Middle frontal gyrus (tissue), 1 donor: ENCODE measurements around the gene SPOCD1.

Experiments used
- DNase-seq: peaks from one replicate; pipeline ENCODE4 v3.0.0-alpha.2; 2015; ENCODE audit warnings: low spot score; ENCODE audit errors: extremely low spot score

SPOCD1 gene

DNA sequence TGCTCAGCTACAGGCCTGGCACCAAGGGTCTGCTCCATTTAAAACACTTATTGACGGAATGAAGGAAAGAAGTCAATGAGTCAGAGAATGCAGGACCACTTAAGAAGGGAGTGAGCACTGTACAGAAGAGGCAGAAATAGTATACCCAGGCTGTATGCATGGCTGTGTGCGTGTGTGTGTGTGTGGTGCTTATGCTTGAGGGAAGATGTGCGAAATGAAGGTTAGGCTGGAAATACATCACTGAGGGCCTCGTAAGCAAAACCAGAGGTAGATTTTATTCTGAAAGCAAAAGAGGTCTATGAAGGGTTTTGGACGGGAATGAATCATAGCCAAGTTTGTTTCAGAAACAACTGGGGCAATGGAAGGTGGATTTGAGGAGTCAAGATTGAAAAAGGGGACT, 42.0 kb downstream of the SPOCD1 start:
- no peak for DNase-seq

DNA sequence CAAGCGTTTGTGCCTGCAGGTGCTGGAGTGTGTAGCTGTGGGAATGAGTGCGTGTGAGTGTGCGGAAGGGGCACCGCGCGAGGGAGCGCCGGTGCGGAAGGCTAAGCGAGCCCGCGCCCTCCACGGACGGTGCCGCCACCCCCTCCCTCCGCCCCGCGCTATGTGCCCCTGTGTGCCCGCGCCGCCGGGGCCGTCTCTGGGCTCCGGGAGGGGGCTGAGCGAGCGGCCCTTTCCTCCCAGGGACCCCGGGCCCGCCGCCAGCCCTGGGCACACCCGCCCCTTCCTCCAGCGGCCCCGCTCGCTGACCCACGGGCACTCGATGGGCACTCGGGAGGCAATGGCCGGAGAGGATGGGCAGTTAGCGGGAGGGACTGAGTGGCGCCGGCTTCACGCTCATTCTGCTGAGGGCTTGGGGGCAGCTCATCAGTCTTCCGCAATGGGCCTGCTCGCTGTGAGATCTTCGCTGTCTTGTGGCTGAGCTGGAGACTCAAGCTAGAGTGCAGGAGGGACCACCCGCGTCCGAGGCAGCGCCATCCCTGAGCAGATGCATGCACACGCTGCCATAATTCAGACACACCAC, 43.1 kb downstream of the SPOCD1 start:
- no peak for DNase-seq

DNA sequence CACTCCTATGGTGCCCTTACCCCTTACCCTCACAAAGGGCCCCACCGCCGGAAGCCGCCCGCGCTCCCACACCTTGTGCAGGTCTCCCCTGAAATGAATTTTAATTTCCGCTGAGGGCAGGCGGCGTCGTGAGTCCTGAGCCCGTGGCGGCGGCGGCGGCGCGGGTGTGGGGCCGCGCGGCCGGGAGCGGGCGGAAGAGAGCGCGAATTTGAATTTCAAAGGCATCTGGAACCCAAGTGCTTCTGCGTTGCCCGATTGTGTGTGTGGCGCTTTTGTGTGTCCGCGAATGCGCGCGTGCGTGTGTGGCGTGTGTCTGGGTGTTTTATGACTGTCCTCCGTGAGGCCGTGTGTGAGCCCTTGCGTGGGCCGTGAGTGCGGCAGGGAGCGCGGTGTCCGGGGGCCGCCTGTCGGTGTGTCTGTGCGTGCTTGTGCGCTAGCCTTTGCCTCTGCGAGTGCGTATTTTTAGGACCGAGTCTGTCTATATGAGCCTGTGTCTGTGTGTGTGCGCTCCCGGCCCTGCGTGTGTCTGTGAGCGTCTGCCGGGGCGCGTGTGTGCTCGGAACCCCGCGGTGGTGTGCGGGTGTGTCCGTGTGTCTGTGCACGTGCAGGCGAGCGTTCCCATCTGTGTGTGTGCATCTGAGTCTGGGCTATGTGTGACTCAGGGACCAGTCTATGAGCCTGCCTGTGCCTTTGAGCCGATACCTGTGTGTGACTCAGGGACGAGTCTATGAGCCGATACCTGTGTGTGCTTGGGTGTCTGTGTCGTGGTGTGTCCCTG, 43.7 kb downstream of the SPOCD1 start:
- no peak for DNase-seq

DNA sequence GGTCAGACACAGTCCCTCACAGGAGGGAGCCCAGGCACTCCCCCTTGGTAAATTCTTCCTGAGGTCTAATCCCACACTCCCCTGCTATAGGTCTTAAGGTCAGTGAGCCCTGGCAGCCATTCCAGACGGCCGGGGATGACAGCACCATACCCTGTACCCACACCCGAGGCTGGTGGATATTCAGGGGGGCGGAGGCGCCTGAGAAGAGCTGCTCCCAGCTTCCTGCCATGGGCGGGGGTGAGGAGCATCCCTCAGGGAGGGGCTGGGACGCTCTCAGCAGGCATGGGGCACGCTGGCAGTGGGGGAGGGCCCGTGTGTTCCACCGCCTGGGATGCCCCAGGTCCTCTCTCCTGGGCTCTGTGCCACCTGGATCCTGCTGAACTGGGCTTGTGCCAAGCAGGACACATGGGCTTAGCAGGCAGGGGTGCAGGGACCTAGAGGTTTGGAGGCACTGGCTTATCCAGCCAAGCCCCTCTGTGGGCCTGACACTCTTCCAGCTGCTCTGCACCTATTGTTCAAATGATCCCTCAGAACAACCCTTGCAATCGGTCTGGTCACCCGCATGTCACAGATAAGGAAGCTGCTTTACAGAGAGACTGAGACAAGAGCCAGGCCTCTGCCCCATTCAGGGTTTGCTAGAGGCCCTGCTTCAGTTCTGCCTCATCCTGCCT, 46.0 kb downstream of the SPOCD1 start:
- DNase-seq = no peak

DNA sequence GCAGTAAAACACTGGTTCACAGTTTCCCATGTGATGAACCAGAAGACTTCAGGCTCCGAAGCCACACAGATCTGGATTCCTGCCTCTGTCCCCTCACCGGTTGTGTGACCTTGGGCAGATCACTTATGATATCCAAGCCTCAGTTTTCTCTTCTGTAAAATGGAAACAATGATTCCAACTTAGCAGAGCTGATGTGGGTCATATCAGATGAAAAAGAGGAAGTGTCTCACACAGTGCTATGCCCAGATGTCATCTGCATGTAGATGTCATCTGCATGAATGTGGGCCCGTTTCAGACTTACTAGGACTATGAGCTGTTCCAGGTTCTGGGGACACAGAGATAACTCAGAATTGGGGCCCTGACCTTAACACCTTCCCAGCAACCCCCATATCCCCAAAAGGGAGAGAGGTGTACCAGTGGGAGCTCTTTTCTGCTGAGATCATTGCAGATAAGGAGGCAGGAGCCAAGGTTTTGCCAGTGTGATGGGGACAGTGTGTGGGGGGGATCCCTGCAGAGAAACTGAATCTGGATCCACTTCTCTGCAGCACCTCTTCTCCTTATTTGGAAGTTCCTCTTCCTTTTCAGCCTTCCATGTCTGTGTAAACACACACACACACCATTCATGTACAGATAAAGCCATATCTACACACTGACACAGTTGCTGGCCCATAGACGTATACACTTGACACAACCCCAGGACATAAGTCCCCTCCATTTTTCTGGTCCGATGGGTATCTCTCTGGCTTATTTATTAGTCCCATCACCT, 46.7 kb downstream of the SPOCD1 start:
- DNase-seq = no peak

DNA sequence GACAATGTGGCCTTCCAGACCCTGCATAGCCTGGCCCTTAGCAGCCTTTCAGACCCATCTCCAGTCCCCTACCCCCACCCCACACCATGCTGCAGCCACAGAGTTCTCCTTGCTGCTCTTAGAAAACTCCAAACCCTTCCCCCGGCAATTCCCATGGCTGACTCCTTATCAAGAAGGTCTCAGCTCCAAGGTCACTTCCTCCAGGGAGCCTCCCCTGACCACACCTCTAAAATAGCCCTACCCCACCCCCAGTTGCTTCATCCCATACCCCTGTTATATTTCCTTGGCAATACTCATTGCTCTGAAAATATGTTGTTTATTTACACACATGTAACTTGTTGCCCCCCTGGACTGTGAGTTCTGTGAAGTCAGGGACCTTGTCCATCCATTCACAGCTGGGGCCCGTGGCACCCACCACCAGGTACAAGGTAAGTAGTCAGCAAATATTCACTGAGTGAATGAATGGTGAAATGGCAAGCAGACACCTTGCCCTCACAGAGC, 47.4 kb downstream of the SPOCD1 start:
- no peak for DNase-seq

DNA sequence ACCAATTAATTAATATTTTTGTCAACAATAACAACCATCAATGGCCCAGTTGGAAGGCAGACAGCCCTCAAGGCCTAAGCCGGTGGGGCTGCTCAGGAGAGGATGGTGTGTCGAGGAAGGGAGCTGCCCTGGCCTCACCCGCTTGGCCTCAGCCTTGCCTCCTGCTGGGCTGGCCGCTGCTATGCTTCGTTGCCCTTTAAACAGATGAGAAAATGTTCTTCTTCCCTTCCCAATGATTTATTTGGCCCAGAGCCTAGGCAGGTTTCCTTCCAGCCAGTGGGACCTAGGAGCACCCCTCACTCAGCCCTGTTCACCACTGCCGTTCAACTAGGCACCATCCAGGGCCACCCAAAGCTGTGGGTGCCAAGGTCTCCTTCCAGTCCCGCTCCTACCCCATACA, 48.6 kb downstream of the SPOCD1 start:
- no peak for DNase-seq

DNA sequence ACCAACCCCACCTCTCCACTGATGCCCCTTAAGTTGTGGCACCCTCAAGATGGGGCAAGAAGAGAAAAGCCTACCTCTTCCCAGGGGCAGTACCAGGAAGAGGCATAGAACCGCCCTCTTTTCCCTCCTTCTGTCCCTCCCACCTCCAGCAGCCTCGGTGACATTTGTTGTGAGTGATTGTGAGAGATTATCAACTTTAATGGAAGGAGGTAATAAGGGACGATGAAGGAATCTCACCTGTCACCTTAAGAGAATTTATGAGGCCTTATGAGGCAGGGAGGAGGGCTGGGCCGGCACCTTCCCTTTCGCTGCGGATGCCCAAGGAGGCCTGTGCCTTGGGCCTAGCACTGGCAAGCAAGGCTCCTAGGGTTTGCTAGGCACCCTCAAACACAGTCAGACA, 50.3 kb downstream of the SPOCD1 start:
- DNase-seq = no peak

DNA sequence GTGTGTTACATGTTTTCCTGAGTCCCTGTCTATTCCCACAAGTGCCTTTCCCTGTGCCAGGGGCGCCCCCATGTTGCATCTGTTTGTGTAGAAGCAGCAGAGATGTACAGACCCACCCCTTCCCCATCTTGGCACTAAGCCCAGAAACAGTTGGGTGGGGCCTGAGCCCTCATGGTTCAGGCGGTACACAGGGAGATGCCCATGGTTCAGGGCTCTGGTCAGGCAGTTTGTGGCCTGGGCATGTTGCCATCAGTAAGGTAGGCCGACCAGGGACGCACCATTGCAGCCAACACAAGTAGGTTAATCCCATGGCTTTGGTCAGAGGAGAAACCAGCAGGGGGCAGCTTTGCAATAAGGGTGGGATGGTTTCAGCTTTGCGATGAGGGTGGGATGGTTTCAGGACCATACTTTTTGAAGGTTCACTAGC, 50.8 kb downstream of the SPOCD1 start:
- no peak for DNase-seq

DNA sequence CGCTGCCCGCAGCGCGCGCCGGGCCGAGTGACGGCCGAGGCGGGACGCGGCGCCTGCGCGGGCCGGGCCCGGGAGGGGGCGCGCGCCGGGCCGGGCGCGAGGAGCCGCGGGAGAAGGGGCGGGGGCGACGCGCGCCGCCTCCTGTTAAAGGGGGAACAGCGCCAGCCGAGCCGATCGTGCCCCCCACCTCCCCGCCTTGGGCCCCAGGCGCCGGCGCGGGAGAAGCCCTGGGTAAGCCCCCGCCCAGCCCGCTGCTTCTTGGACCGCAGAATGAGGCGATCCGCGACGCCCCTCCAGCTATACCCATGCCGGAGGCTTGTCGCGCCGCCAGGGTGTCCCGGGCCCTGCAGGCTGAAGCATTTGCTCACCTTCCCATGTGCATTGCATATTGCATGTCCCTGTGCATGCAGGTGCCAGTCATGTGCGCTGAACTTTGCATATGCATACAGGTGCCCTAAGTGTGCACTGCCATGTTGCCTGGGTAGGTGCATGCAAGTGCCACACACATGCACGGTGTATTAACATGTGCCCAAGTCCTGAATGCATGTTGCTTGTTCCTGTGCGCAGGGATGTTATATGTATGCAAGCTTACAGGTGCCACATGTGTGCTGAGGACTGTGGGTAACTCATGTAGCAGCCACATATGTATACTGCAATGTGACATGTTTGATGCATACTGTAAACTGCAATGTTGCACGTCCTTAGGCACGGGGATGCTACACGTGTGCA, 51.3 kb downstream of the SPOCD1 start, which contains the start of gene ADGRB2:
ADGRB2 (minus strand) TSS at position 29 of the 729 bp plus-strand sequence. CDS start 7,119 bp downstream, outside the sequence.
- no peak for DNase-seq

DNA sequence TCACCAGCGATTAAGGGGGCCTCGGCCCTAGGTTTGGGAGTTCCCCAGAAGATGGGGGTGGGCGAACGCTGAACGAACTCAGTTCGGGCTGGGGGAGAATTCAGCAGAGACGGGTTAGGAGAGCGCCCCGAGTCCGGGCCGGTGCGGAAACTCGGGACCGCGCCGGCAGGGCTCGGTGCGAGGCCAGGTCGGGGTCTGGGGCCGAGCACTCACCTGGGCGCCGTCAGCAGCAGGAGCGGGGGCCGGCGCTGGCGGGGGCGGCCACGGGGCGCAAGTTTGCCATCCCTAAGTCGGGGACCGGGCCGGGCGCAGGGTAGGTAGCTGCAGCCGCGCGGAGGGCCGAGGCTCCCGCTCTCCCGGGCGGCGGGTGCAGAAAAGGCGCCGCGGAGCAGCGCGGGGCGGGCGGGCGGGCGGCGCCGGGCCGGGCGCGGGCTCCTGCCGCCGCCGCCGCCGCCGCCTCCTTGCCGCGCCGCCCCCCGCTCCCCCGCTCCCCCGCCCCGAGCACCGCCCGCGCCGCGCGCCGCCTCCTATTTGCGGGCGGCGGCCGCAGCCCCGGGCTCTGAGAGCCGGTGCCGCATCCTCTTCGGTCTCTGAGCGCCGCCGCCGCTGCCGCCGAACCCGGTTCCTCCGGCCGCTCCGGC, 52.0 kb downstream of the SPOCD1 start:
- DNase-seq = no peak

DNA sequence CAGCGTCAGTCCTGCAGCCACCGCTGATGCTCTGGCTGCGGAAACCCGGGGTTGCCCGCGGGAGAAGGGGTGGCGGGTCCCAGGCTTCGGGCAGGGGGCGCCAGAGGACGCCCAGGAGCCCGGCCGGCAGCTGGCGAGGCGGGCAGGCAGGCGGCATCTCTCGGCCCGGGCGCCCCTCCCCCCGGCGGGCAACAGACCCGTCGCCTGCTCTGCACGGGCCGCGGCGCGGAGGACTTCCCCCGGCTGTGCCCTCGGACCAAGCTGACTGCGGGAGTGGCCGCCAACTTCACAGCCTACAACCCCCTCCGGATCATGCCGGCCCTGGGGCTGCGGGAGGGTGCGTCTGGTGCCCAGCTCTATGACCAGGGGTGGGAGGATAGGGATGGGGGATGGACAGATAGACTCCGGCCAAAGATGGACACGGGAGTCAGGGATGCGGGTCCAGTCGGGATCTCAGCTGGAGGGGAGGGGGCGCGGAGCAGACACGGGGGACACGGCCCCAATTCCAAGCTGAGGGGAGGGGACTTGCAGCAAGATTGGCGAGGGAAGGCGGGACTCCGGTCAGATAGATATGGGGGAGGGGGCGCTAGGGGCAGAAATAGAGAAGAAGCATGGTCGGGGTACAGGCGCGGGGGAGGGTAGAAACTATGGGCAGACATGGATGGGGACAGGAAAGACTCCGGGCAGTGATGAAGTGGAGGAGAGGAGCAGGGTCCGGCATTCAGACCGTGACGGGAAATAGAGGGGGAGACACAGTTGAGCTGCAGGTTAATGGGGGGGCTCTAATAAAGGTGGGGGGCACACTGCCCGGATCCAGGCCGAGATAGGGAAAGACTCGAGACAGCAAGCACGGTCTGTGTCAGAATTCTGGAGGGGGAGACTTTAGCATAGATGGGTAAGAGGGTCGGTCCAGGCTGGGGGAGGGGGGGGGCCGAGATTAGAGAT, 52.8 kb downstream of the SPOCD1 start:
- DNase-seq = peak; percentile 71

DNA sequence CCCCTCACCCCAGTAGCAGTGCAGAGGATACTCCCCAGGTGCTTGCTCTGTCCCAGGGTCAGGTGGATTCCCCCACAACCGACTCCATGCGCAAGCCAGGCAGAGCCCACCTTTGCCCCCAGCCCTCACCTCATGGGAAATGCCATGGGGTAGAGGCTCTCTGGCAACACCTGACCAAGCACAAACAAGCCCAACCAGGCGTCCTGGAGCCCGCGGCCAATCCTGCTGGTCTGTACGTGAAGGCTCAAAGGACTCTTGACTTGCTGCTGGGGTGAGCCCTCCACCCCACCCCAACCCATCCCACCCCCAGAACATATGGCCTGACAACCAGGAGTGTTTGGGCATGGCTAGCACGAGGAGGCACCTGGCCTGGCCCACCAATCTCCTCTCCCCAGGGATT, 53.5 kb downstream of the SPOCD1 start:
- DNase-seq = no peak

DNA sequence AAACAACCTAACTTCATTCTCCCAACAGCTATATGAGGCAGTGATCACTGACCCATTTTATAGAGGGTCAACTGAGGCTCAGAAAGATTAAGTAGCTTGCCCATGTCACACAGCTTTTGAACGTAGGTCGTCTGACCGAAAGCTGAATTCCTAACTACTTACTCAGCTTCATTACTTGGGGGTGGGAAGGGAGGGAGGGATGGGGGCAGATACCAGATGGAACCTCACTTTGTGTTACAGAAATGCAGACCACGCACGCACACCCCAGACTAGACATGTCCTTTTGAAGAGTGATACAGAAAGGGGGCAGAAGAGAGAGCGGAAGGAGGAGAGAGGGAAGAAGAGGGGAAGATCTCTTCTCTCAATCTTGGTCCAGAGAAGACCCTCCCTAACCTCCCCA, 53.9 kb downstream of the SPOCD1 start:
- no peak for DNase-seq

DNA sequence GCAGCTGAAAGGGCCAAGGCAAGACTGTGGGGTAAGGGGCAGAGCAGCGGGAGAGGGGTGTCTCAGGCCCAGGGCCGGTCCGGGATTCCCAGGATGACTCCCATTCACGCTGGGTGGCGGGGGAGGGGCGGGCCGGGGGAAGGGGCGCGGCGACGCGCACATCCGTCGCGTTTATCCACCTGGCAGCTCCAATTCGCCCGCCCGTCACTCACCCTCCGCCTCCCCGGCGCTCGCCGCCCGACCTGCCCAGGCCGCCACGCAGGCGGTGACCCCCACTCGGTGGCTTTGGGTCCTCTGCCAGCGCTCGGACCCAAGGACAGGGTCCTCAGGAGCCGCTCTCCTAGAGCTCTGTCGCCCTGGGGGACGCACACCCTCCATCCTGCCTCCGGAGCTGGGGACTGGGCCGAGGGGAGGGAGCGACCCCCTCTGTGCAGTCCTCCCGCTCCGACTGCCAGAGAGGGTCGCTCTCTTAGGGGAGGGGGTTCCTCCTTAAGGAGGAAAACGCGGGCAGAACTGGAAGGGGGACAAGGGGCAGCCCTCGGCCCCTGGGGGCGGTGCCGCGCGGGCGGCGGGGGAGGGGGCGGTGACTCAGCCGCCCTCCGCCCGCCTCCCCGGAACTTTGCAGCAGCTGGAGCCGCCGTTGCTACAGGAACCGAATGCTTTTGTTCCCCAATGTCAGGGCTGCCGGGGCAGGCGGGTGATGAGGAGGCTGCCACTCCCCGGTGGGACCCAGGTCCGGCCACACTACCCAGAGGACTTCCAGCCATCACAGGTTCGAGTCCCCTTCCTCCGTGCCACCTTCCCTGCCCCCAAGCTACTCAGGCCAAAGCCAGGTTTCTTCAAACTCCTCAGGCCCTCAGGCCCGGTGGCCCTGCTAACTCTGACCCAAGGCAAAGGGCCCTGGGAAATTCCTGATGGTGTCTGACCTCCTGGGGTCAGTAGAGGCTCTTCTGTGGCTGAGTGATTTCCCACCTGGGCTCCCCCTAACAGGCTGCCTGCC, 55.1 kb downstream of the SPOCD1 start:
- DNase-seq = no peak

DNA sequence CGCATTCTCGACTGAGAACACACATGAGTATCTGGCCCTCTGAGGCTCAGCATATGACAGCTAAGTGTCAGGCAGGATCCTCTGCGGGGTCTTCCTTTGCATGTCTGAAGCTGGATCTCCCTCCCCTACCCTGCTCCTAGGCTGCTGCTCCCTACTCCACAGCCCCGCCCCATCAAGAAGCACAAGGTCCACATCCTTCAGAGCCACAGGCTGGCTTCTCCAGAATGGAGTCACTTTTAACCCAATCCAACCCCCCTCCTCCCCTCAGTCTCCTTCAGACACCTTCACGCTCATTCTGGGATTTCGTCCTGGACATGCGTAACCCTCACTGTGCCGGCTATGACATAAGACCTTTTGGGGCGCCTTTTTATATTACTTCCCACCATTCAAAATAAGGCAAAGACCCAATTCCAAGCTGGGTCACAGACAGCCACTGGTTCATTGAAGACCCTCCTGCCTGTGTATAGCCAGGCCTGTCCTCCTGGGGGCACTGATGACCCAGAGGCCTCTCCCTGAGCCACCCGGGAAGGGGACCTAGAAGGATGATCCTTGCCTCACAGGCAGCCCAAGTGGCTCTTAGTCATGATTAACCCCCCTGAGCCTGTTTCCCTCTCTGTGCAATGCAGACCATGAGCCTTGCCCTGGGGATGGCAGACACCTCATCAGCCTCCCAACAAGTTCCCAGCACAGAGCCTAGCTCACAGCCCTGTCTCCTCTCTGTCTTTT, 56.4 kb downstream of the SPOCD1 start:
- DNase-seq = no peak

DNA sequence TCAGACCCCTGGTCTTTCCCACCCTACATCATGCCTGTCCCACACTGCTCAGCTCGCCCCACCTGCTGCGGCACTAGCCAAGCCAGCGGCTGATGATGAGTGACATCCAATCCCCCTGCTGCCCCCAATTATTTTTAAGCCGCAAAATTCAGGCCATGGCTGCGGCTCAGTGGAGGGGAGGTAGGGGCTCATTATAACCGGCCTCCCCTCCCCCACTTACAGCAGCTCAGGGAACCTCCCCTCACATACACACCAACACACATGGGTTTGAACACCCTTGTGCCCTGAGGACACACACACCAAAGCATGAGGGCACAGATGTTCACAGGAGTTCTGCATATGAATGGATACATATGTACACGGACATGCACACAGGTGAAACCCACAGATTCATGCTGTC, 57.0 kb downstream of the SPOCD1 start:
- no peak for DNase-seq
